HUES6 (cell line): ENCODE data around the gene PRR23E.

Source experiments
- H3K27ac ChIP-seq: 2 replicates; pipeline ENCODE4 v1.7.0; 2013; ENCODE audit warnings: low read depth, mild to moderate bottlenecking, low read length, inconsistent platforms
- H3K27me3 ChIP-seq: 2 replicates; pipeline ENCODE4 v1.6.1; 2013; ENCODE audit warnings: low read length; ENCODE audit not compliant: control insufficient read depth, insufficient read depth
- H3K36me3 ChIP-seq: 2 replicates; pipeline ENCODE4 v1.6.1; 2013; ENCODE audit warnings: low read length; ENCODE audit not compliant: control insufficient read depth, insufficient read depth
- H3K4me1 ChIP-seq: 2 replicates; pipeline ENCODE4 v1.6.1; 2013; ENCODE audit warnings: low read length; ENCODE audit not compliant: control insufficient read depth, insufficient read depth
- H3K4me3 ChIP-seq: 2 replicates; pipeline ENCODE4 v1.5.1; 2013; ENCODE audit warnings: low read depth, low read length
- H3K9ac ChIP-seq: one replicate; pipeline ENCODE4 v1.6.1; 2013; ENCODE audit warnings: mild to moderate bottlenecking, low read length
- H3K9me3 ChIP-seq: 2 replicates; pipeline ENCODE4 v1.6.1; 2013; ENCODE audit warnings: low read depth, low read length; ENCODE audit not compliant: control insufficient read depth, insufficient read depth

The PRR23E gene

GRCh38 chr3:127174284-127174683 is 18.6 kb upstream of the PRR23E start:
- no peaks in the 10 kb centered on the region for H3K36me3 ChIP-seq
- no peak overlapping the region for H3K9ac ChIP-seq
- no peak overlapping the region for H3K4me3 ChIP-seq
- no peak overlapping the region for H3K27ac ChIP-seq
- H3K27me3 ChIP-seq, result peaks cover 3% of the 10 kb centered on the region; the same call in 1 of the 2 replicates
- H3K9me3 ChIP-seq, result peaks cover 6% of the 10 kb centered on the region; the same call in 1 of the 2 replicates
- H3K4me1 ChIP-seq, result peaks cover 10% of the 10 kb centered on the region; the same call in 1 of the 2 replicates

GRCh38 chr3:127174715-127175140 is 18.2 kb upstream of the PRR23E start:
- Histone ChIP-seq H3K4me1 (peaks cover 10% of the 10 kb centered on the region; the same call in 1 of the 2 replicates), H3K27ac (no peak overlapping the region)

GRCh38 chr3:127175272-127175671 is 17.7 kb upstream of the PRR23E start:
- H3K4me1 ChIP-seq, result peaks cover 10% of the 10 kb centered on the region; the same call in 1 of the 2 replicates
- peaks cover 6% of the 10 kb centered on the region; the same call in 1 of the 2 replicates for H3K9me3 ChIP-seq
- H3K36me3 ChIP-seq, result no peaks in the 10 kb centered on the region
- H3K27me3 ChIP-seq, result peaks cover 1% of the 10 kb centered on the region; the same call in 1 of the 2 replicates
- H3K4me3 ChIP-seq, result no peak overlapping the region
- H3K27ac ChIP-seq, result no peak overlapping the region
- H3K9ac ChIP-seq, result no peak overlapping the region

More at GRCh38 chr3:127174715-127175140, 18.2 kb upstream of the PRR23E start:
- H3K36me3 ChIP-seq, result no peaks in the 10 kb centered on the region
- H3K9ac ChIP-seq, result no peak overlapping the region
- peaks cover 3% of the 10 kb centered on the region; the same call in 1 of the 2 replicates for H3K27me3 ChIP-seq
- H3K4me3 ChIP-seq, result no peak overlapping the region
- H3K9me3 ChIP-seq, result peaks cover 6% of the 10 kb centered on the region; the same call in 1 of the 2 replicates

DNA sequence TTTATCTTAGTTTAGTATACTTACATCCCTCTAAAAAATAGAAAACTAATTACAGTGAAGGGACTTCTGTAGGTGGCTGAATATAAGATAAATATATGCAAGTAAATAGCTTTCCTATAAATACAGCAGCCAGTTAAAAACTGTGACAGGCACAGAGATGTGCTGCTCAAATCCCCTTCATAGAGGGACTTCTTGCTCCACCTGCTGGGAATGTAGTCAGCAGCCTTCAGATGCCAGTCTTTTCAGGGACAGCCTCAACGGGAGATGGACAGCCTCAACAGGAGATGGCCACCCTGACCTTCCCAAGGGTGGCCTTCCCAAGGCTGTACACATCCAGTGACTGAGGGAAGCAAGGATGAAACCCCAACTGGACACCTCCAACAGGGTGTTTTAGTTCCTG is 15.7 kb upstream of the PRR23E start:
- Histone ChIP-seq H3K9ac (no peak overlapping the region), H3K27me3 (no peaks in the 10 kb centered on the region), H3K36me3 (no peaks in the 10 kb centered on the region), H3K4me1 (peaks cover 10% of the 10 kb centered on the region; the same call in 1 of the 2 replicates), H3K4me3 (no peak overlapping the region), H3K9me3 (peaks cover 6% of the 10 kb centered on the region; the same call in 1 of the 2 replicates), H3K27ac (no peak overlapping the region)

DNA sequence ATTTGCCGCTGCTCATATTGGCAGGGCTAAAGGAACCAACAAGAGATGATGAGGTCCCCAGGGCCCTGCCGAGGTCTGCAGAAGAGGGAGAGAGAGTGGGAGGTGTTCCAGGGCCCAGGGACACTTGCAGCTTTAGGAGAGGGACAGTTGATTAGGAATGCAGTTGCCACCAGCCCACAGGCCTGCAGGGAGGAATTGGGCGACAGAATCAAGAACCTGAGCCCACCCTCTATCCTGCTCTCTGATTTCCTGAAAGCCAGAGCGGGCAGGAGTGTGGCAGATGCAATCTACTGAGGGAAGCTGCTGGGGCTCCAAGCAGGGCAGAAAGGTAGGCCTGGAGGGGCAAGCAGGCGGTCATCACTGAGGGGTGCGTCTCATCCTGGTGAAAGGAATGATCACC is 12.1 kb upstream of the PRR23E start:
- Histone ChIP-seq H3K27ac (no peak overlapping the region), H3K9me3 (peaks cover 6% of the 10 kb centered on the region; the same call in 1 of the 2 replicates), H3K4me1 (peaks cover 19% of the 10 kb centered on the region), H3K9ac (no peak overlapping the region), H3K36me3 (no peaks in the 10 kb centered on the region), H3K4me3 (no peak overlapping the region), H3K27me3 (no peaks in the 10 kb centered on the region)

DNA sequence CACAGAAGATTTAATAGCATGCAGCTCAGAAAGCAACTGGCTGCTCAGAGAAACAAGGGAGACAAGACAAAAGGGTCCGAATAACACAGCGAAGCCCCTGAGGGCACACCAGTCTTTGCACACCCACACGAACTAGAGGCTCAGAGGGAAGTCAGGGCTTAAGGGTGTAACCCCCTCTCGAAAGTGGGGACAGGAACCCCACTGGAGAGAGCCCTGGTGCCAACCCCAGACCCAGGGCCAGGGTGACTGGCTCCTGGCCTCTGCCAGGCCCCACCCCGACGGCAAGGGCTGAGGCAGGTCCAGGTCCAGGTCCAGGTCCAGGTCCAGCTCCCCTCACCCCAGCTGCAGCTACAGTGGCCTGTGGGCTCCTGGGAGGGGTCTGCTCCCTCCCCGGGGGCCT is 10.5 kb upstream of the PRR23E start:
- Histone ChIP-seq H3K4me1 (peaks cover 19% of the 10 kb centered on the region), H3K27me3 (no peaks in the 10 kb centered on the region), H3K9ac (no peak overlapping the region), H3K27ac (no peak overlapping the region), H3K4me3 (no peak overlapping the region), H3K9me3 (peaks cover 3% of the 10 kb centered on the region; the same call in 1 of the 2 replicates), H3K36me3 (no peaks in the 10 kb centered on the region)

GRCh38 chr3:127182848-127183714 is 9.8 kb upstream of the PRR23E start:
- H3K27ac ChIP-seq, result no peak overlapping the region
- no peaks in the 10 kb centered on the region for H3K27me3 ChIP-seq
- H3K4me1 ChIP-seq, result peaks cover 19% of the 10 kb centered on the region
- H3K9me3 ChIP-seq, result peaks cover 2% of the 10 kb centered on the region; the same call in 1 of the 2 replicates
- H3K36me3 ChIP-seq, result no peaks in the 10 kb centered on the region
- no peak overlapping the region for H3K9ac ChIP-seq
- H3K4me3 ChIP-seq, result no peak overlapping the region

DNA sequence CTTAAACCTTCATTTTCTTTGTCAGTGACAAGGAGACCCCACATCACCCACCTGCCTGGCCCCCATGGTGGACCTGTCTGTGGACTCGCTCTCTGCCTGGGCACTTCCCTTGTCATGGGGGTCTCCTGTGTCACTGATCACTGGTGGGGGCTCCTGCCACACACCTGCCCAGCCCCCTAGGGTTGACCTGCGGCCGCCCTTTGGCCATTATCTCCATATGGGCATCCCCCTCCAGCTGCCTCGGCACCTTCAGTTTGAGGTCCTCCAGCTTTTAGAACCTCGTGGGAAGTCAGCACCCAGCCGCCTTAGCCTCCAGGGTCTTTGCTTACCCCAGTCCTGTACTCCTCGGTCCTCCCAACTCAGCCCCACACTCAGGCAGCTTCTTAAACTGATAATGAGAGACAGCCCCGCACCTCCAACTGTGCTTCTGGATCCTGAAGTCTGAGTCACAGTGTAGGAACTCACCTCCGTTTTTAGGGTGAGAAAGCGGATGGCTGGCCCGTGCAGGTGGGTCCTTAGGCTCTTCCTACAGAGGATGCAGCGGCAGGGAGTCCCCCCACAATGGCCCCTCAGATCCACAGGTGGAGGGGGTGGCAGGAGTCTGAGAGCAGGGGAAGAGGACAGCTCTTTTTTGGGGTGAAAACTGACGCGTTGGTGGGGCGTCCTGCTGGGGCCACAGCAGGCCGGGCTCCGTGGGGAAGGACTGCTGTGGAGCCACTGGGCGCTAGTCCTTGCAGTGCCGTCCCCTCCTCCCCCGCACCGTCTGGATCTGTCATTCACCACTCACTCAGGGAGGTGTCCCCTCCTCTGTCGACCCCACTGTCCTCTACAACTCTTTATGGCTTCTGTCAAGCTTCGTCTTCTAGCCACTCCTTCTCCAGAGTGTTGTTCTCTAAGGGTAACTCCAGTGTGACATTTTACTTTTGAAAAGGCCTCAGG is 8.7 kb upstream of the PRR23E start:
- Histone ChIP-seq H3K4me1 (peaks cover 19% of the 10 kb centered on the region), H3K36me3 (no peaks in the 10 kb centered on the region)

DNA sequence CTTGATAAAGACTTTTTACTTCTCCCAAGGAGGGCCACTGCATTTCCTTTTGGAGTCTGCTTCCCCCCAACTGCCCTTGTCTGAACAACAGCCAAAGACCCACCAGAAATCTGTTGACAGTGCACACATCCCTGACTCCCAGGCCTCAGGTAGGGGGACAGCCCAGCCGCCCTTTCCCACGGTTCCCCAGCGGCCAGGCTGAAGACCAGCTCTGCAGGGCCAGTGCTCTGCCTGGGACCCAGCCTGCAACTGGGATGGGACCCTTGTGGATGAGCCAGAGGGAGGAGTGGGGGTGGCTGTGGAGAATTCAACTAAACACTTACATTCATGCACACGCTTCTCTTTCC is 8.1 kb upstream of the PRR23E start:
- no peak overlapping the region for H3K9ac ChIP-seq
- H3K27ac ChIP-seq, result no peak overlapping the region
- H3K4me1 ChIP-seq, result peaks cover 19% of the 10 kb centered on the region
- no peak overlapping the region for H3K4me3 ChIP-seq
- no peaks in the 10 kb centered on the region for H3K27me3 ChIP-seq
- H3K36me3 ChIP-seq, result no peaks in the 10 kb centered on the region
- H3K9me3 ChIP-seq, result no peaks in the 10 kb centered on the region

More for the DNA sequence above, 8.7 kb upstream of the PRR23E start:
- Histone ChIP-seq H3K4me3 (no peak overlapping the region), H3K27ac (no peak overlapping the region), H3K9ac (no peak overlapping the region), H3K27me3 (no peaks in the 10 kb centered on the region), H3K9me3 (no peaks in the 10 kb centered on the region; the same call in 1 of the 2 replicates)

DNA sequence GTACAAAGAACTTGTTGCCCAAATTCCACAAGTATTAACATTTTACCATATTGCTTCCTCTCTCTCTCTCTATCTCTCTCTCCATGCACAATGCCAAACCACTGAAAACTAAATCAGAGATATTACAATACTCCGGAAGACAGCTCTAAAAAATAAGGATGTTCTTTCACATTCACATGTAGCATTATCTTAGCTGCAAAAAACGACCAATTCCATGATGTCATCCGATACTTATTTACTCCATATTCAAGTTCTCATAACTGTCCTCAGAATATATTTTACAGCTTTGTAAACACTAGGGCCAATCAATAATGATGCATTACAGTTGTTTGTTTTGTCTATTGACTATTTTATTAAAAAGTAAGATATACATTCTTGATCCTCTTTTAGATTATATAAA is 7.7 kb upstream of the PRR23E start:
- H3K27me3 ChIP-seq, result no peaks in the 10 kb centered on the region
- H3K36me3 ChIP-seq, result no peaks in the 10 kb centered on the region
- no peak overlapping the region for H3K4me3 ChIP-seq
- H3K9ac ChIP-seq, result no peak overlapping the region
- H3K9me3 ChIP-seq, result no peaks in the 10 kb centered on the region
- H3K4me1 ChIP-seq, result peaks cover 19% of the 10 kb centered on the region
- H3K27ac ChIP-seq, result no peak overlapping the region
